Metanephros (tissue), 2 donors: Measurements from ENCODE around the gene JAG1. TPM values are rescaled to one million over a fixed set of nuclear protein-coding genes. Genes with fewer than 3 reads are reported as not detected.

Experiments used
- small RNA-seq: library from RNA; depleted of rRNA; stranded (forward); fragments of <200 nt; gene quantifications from one replicate; pipeline ENCODE3, GENCODE V24; 2014; ENCODE audit warnings: low replicate concordance
- total RNA-seq: library from RNA; depleted of rRNA; stranded (reverse); fragments of >200 nt; gene quantifications from one replicate; pipeline ENCODE4 v1.2.3, GENCODE V29; 2014

Gene JAG1
- total RNA-seq = 184 TPM

DNA sequence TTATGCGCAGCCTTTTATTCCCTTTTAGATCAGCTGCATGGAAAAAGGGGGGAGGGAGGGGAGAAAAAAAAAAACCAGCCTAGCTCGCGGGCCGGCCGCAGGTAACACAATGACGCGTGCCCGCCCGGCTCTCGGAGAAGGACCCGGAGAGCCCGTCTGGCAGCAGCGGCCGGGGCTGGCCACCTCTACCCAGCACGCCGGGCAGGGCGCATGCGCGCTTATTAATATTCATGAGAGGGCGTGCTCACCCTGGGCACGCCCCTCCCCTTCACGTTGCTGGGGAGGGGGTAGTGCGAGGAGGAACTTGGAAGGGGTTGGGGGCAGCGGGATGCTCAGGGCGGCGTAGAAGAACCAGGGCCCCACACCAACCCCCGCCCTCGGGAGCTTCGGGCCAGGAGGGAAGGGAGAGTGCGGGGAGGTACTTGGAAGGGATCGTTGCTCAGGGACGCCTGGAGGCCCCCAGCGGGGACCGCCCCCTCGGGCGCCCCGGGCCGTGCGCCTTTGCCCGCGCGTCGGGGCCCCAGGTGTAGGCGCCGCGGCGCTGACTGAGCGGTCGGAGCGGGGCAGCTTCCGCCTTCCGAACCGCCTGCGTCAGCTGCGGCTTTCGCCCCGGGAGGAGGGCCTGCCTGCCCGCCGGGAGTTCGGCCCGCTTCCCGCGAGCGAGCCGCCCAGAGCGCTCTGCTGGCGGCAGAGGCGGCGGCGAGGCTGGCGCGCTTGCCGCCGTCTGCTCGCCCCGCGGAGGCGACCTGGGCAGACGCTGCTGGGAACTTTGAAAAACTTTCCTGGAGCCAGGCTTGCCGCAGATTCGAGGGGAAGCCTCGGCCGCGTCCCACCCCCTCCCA is at the start of gene JAG1:
JAG1 (minus strand) TSS at position 158 of the 842 bp plus-strand sequence. CDS start 469 bp downstream, outside the sequence.

Small RNA genes within 50 kb of the gene (small RNA-seq; reads per million reads assigned to genes)
- not detected for gene MIR6870

Other genes starting within 250 kb of the JAG1 start
- gene MKKS, start 239.8 kb downstream of the JAG1 start, total RNA-seq = 12.9 TPM
- 6.7 TPM for gene SLX4IP, start 238.7 kb downstream of the JAG1 start, total RNA-seq